HG02885 (cell line): Measurements from ENCODE around the gene CRTC3.
A peak's percentile ranks its signal among the peaks of the same experiment; 100 is the strongest.

Experiments
- ATAC-seq: cut with Tn5 transposase; IDR thresholded peaks from one replicate; pipeline ENCODE4 v1.9.1; 2021; ENCODE audit warnings: mild to moderate bottlenecking; ENCODE audit not compliant: unreplicated experiment, poor library complexity

The CRTC3 gene

DNA sequence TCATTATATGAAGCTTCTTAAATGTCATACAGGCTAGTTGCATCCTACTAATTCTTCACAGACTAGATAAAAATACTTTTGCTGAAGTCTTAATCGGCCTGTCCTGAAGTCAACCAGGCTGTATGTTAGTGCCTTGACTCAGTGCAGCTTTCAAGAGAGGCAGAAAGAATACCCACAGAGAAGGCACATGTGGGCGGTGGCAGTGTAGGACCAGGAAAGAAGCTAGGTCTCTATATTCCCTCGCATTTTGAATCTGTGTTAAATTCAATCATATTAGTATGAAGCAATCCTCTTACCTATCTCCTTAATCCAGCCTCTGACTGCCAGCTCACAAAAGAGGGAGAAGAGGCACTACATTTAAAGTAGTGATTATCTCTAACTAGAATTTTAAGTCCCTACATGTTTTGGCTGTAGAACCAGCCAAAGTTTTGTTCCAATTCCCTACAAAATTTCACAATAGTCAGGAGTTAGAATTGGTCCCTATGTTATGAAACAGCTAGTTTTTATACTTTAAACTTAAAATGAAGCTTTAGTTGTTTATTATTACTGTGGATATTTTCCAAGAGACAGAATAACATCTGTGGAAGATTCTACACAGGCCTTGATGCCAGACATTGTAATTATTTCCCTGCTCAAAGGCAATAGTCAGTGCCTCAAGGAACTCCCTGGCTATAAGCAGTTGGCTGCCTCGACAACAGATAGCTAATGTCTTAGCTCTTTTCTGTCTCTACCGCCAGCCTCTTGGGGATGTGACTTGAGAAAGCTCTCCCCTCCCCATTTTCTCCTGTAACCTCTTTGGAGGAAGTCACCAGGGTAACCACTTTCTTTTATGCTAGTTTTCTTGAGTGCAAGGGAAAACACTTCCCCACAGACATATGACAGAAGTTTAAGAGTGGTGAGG, 31.9 kb downstream of the CRTC3 start:
- no peak for ATAC-seq

DNA sequence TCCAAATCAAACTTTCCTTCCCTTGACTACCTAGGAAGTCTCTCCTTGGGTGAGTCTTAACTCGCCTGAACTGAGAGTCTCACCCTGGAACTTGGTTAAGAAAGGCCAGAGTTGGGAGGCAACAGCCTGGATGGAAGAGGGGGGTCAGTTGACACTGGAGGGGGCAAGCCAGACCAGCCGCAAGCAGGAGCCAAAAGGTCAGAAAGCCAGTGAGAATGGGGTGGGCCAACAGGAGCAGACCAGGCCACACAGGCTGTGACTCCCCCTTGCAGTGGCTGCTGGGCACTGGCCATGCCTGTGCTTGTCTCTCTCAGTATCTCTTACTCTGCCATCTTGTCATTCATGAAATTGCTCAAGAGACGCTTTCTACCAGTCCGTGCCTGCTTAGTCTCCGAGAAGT, 32.9 kb downstream of the CRTC3 start:
- no peak for ATAC-seq

DNA sequence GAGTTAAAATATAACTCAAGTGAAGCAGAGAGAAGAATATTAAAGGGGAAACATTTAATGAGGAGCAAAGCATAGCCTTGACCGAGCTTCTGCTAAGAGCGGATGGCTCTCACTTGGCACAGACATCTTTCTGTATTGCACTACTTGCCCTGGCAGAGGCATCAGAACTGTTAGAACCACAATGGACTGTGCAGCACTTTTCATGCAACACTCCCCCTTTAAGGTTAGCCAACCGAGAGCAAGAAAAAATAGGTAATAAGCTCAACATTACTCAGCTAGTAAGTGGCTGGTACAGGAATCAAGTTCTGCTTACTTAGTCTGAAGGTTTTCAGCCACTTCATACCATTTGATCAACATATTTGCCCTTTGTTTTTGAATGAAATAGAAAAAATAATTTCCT, 33.7 kb downstream of the CRTC3 start:
- ATAC-seq, result no peak

DNA sequence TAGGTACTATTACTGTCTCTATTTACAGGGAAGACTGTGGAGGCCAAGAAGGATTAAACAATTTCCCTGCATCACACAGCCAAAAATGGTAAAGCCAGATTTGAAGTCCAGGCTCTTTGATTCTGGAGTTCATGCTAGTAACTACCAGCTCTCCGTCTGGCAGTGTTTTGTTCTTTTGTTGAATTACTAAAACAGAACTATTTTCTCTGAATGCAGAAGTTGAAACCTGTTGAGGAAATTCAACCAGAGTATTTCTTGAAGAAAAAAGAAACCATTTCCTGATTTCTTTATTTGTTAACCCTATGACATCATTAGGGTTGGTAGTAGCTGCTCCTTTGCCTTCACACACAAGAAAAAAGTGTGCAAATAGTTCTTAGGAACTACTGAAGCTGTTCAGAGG, 34.3 kb downstream of the CRTC3 start:
- ATAC-seq, result peak; percentile 47

DNA sequence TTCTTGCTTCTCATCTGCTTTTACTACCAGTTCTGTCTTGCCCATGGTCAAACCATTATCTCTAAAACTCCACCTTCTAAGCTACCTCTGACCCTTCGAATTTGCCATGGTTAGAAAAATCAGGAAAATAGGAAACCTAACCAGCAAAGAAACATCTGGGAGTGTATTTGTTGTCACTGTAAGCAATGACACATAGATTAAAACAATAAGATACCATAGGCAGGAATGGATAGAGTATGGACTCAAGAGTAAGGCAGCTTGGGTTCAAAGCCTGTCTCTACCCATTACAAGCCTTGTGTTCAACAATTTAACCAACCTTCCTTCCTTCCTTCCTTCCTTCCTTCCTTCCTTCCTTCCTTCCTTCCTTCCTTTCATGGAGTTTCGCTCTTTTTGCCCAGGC, 34.9 kb downstream of the CRTC3 start:
- ATAC-seq, result no peak

DNA sequence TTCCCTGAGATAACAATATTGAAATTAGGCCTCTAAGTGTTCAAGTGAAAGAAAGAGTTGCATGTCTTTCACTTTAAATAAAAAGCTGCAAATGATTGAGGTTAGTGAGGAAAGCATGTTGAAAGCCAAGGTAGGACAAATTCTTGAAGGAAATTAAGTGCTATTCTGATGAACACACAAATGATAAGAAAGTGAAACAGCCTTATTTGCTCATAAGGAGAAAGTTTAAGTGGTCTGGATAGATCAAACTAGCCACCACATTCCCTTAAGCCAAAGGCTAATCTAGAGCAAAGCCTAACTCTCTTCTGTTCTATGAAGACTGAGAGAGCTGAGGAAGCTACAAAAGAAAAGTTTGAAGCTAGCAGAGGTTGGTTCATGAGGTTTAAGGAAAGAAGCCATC, 36.1 kb downstream of the CRTC3 start:
- no peak for ATAC-seq

- no peak for ATAC-seq
These were observed 40.9 kb downstream of the CRTC3 start for GRCh38 chr15:90570643-90571042.

DNA sequence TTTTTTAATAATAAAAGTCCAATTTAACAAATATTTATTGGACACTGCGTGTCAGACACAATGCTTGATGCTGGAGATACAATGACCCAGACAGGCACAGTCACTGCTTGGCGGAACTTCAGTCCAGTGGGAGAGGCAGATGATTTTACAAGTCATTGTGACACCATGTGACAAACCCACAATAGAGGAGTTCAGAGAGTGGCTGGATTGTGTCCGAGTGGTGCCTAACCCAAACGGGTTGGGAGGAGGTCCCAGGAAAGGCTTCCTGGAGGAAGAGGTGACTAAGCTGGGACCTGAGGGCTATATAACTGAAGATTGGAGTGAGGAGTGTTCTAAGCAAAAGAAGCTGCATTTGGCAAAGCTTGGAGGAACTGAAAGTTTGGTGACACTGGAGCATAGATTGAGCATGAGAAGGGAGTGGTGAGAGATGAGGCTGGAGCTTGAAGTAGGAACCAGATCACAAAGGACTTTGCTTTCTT, 41.4 kb downstream of the CRTC3 start:
- ATAC-seq, result peak; percentile 67

GRCh38 chr15:90572893-90573292, 43.2 kb downstream of the CRTC3 start:
- ATAC-seq, result no peak

- no peak for ATAC-seq
These were observed 47.1 kb downstream of the CRTC3 start for GRCh38 chr15:90576711-90577389.

DNA sequence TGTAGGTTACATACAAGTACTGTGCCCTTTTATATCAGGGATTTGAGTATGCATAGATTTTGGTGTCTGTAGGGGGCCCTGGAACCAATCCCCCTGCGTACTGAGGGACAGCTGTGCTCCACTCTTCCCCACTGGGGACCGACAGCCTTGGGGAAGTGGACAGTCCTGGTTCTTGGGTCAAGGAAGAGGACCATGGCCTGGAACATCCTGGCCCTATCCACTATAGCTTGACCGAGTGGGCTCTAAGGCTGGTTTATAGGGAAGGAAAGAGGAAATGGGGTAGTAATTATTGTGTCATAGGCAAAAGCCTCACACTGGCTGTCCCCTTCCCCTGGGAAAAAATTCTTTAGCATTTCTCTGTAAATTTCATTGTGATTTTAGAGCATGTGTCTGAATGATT, 49.5 kb downstream of the CRTC3 start:
- ATAC-seq, result no peak

DNA sequence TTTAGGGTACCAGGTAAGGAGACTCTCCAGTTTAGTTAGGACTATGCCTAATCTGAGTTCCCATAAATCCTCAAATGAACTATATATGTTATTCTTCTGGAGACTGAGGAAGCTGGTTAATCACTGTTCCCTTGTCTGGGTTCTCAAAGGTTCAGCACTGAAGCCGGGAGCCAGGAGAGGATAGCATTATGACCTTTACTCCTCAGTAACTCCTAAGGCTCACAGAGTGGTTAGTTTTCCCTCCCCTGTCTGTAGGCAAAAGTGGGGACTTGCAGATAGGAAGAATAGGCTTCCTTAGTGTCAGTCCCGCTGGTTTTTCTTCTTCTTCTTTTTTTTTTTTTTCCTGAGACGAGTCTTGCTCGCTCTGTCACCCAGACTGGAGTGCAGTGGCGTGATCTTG, 50.4 kb downstream of the CRTC3 start:
- ATAC-seq, result no peak

DNA sequence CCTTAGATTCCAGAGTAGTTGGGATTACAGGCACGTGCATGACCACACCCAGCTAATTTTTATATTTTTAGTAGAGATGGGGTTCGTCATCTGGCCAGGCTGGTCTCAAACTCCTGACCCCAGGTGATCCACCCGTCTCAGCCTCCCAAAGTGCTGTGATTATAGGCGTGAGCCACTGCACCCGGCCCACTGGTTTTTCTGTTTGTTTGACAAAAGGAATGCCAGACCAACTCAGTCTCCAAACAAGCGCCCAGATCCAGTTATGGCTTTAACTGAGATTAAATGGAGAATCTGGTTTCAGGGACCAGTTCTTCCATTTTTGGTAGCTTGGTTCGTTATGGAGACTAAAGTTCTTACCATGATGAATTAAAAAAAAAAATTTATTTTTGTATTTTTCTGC, 50.8 kb downstream of the CRTC3 start:
- ATAC-seq, result no peak

GRCh38 chr15:90580946-90581345, 51.2 kb downstream of the CRTC3 start:
- no peak for ATAC-seq

DNA sequence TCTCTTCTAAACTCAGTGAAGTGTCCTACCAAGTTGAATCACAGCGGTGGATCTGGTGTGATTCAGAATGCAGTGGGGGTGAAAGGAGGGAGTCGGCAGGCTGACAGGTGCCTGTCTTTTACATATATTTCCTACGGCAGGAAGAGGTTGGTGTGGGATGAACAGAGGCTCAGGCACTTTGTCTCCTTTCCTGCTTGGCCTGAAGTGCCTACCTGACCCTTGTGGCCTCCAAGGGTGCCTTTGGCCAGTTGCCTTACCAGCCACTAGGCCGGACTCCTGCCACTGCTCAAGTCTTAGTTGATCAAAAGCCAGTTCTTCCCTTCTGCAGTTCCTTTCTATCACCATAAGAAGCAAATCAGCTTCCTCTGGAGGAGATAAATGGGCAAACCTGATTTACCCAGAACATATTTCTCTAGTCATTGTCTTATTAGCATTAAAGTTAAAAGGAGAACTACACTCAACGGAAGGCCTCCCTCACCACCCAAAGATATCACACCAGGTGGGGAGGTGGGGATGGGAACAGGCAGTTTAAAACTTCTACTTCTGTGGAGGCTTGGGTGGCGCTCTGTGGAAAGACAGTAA, 52.1 kb downstream of the CRTC3 start:
- ATAC-seq, result no peak

- ATAC-seq, result no peak
These were observed 52.8 kb downstream of the CRTC3 start for GRCh38 chr15:90582553-90582952.

GRCh38 chr15:90583471-90584252, 53.9 kb downstream of the CRTC3 start:
- no peak for ATAC-seq

GRCh38 chr15:90584841-90585240, 55.1 kb downstream of the CRTC3 start:
- no peak for ATAC-seq

GRCh38 chr15:90585863-90586262, 56.1 kb downstream of the CRTC3 start:
- ATAC-seq, result no peak

DNA sequence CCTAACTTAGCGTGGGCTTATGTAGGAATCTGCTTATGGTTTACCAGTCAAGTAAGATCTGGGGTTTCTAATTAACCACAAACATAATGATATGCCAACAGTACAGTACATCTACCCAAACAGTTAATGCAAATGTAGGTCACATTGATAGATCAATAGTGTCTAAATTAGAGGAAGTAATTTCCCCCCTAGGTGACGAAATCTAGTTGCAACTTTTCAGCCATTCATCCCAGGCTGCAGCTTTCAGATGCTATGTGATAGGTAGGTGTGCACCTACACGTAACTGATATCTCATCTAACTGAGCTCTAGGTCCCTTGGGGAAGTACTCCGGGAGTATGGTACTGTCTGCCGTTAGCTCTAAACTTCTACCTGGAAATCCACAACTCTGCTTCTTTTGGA, 57.2 kb downstream of the CRTC3 start:
- no peak for ATAC-seq

GRCh38 chr15:90588427-90588826, 58.7 kb downstream of the CRTC3 start:
- no peak for ATAC-seq
